Right lobe of liver (tissue), 6 donors: ENCODE results near the gene CCSAP. TPM values are rescaled to one million over a fixed set of nuclear protein-coding genes. Genes with fewer than 3 reads are reported as not detected.

ENCODE experiments used
- ATAC-seq, 4 donors: fragments of 200-7000 bp; cut with Tn5 transposase; one replicate each; pipeline ENCODE4 v1.9.1; 2020; ENCODE audit warnings: mild to moderate bottlenecking in 4 of 4, moderate library complexity in 4 of 4
- DNase-seq, 3 donors: peaks; one replicate each; pipeline ENCODE4 v3.0.0-alpha.2; 2020
- H3K27ac ChIP-seq, 3 donors: fragments of 200-600 bp; one replicate each; pipeline ENCODE4 v1.8.0; 2022
- H3K27me3 ChIP-seq, 2 donors: fragments of 200-600 bp; one replicate each; pipeline ENCODE4 v1.8.0; 2022
- H3K36me3 ChIP-seq, 4 donors: fragments of 200-600 bp; sonication (generic) in 1 of 4; one replicate each; pipeline versions ENCODE4 v1.5.1 to v1.8.0; 2017 to 2022; ENCODE audit warnings: control low read depth in 1 of 4
- H3K4me1 ChIP-seq, 4 donors: fragments of 200-600 bp; sonication (generic) in 1 of 4; one replicate each; pipeline versions ENCODE4 v1.5.1 to v1.8.0; 2017 to 2022; ENCODE audit warnings: control low read depth in 1 of 4
- H3K4me3 ChIP-seq, 3 donors: fragments of 200-600 bp; one replicate each; pipeline ENCODE4 v1.8.0; 2022
- H3K9me3 ChIP-seq, 4 donors: fragments of 200-600 bp; sonication (generic) in 1 of 4; one replicate each; pipeline versions ENCODE4 v1.5.1 to v1.8.0; 2017 to 2022; ENCODE audit warnings: control low read depth in 1 of 4
- CTCF ChIP-seq, 4 donors: fragments of 200-600 bp in 3 of 4; fragments of 450-650 bp in 1 of 4; IDR thresholded peaks; one replicate each; pipeline versions ENCODE4 v1.5.1 to v1.8.0; 2016 to 2022; ENCODE audit warnings: antibody characterized with exemption in 4 of 4, mild to moderate bottlenecking in 2 of 4
- POLR2A ChIP-seq: fragments of 450-650 bp; IDR thresholded peaks from one replicate; pipeline ENCODE4 v1.6.1; 2017; ENCODE audit warnings: antibody characterized with exemption, mild to moderate bottlenecking
- WGBS: methylation state at CpG from one replicate; pipeline ENCODE4 v1.1.6; 2018; ENCODE audit warnings: low coverage, low lambda C conversion rate; ENCODE audit not compliant: insufficient coverage; ENCODE audit errors: missing lambda C conversion rate; 5-methylcytosine and 5-hydroxymethylcytosine counted together
- intact Hi-C, 2 donors: fragments of 100-400 bp; cut with DNase I; formaldehyde crosslinking; loops; one replicate each; pipeline versions ENCODE4 v1.11.2 to v1.14.1; 2022
- long read RNA-seq: library from polyadenylated mRNA; unstranded; transcript quantifications from one replicate; pipeline ENCODE4 v2.0.0, GENCODE V29; 2019
- total RNA-seq, 6 experiments: library from RNA; depleted of rRNA in 2 of 6; stranded (reverse); fragments of >200 nt in 2 of 6; fragmentation: NEBNext Ultra II Directional in 3 of 6; extraction: Animal tissue kit (Norgen Biotek cat#: 25700) in 3 of 6; gene quantifications; one replicate each; pipeline versions ENCODE4 v1.1.0 to v1.2.4, GENCODE V29; 2016 to 2023
- donor health status: DM: no; HTN: yes; CAD: no.
- donor health status: DM: no; HTN: no; CAD: no.
- donor health status: DM: no; HTN: no; CAD: no.
- donor health status: DM: no; HTN: yes; CAD: no.
- donor health status: DM: no; HTN: yes; CAD: no.

CCSAP gene
- 1 to 10 TPM; 1.4 to 3.2 (median 1.7) TPM for total RNA-seq
- long read RNA-seq: 0 reads

GRCh38 chr1:229342656-229343569 is at the start of gene CCSAP:
CCSAP (minus strand) TSS chr1:229343047; CDS start chr1:229342465, 582 bp downstream.
- Histone ChIP-seq H3K4me1 (peaks cover 0 to 7% (median 0%) of the 10 kb centered on the region in 4 donors), H3K27me3 (no peaks in the 10 kb centered on the region), H3K9me3 (no peaks in the 10 kb centered on the region), H3K36me3 (no peaks in the 10 kb centered on the region), H3K27ac (peak within 1 kb of the TSS; percentile 68 to 89 (median 73)), H3K4me3 (peak within 1 kb of the TSS; percentile 98 to 99 (median 99))
- peak; percentile 66 to 83 (median 75) for ATAC-seq
- peak in 2 of 3 donors; percentile 73 for DNase-seq
- intact Hi-C loops: no loop called here
- TF ChIP-seq POLR2A (no peak), CTCF (IDR thresholded peaks at IDR 0.05) (peak in 1 of 4 donors; percentile 7)
- WGBS: under 1% methylated on average over 9 of the region's 83 CpGs

GRCh38 chr1:229390130-229390529 is 47.3 kb upstream of the CCSAP start:
- no peaks in the 10 kb centered on the region for H3K9me3 ChIP-seq
- H3K4me1 ChIP-seq: no peaks in the 10 kb centered on the region
- no peaks in the 10 kb centered on the region for H3K36me3 ChIP-seq
- 42% methylated on average over 2 of the region's 7 CpGs for WGBS
- intact Hi-C loops: no loop called here
- no peak for TF ChIP-seq CTCF (IDR thresholded peaks at IDR 0.05)
- no peak for TF ChIP-seq POLR2A
- H3K27me3 ChIP-seq: no peaks in the 10 kb centered on the region
- ATAC-seq (no peak), DNase-seq (no peak)
- H3K27ac ChIP-seq: no peak overlapping the region
- H3K4me3 ChIP-seq: no peak overlapping the region

GRCh38 chr1:229388897-229389580 is 46.2 kb upstream of the CCSAP start:
- no peak overlapping the region for H3K4me3 ChIP-seq
- no peaks in the 10 kb centered on the region for H3K4me1 ChIP-seq
- intact Hi-C loops: no loop called here
- 58% methylated on average over 7 of the region's 7 CpGs for WGBS
- DNase-seq (no peak), ATAC-seq (no peak)
- H3K36me3 ChIP-seq: no peaks in the 10 kb centered on the region
- H3K27me3 ChIP-seq: no peaks in the 10 kb centered on the region
- no peak for TF ChIP-seq POLR2A
- TF ChIP-seq CTCF (IDR thresholded peaks at IDR 0.05): no peak
- no peak overlapping the region for H3K27ac ChIP-seq
- H3K9me3 ChIP-seq: no peaks in the 10 kb centered on the region

- Histone ChIP-seq H3K27ac (no peak overlapping the region), H3K27me3 (no peaks in the 10 kb centered on the region), H3K4me3 (no peak overlapping the region), H3K4me1 (no peaks in the 10 kb centered on the region), H3K9me3 (no peaks in the 10 kb centered on the region), H3K36me3 (no peaks in the 10 kb centered on the region)
- WGBS: 47% methylated on average over 4 of the region's 8 CpGs
- ATAC-seq (no peak), DNase-seq (no peak)
- intact Hi-C loops: no loop called here
- TF ChIP-seq CTCF (IDR thresholded peaks at IDR 0.05): no peak
- no peak for TF ChIP-seq POLR2A
Observed at GRCh38 chr1:229385853-229386456, 43.1 kb upstream of the CCSAP start.
